ENCODE data around the gene ZNRF3.
"Not testable (repeated sequence)": the region's sequence is repeated elsewhere in the genome, so short reads cannot be mapped to it uniquely, and the experiment has no call there.

Gene ZNRF3

DNA sequence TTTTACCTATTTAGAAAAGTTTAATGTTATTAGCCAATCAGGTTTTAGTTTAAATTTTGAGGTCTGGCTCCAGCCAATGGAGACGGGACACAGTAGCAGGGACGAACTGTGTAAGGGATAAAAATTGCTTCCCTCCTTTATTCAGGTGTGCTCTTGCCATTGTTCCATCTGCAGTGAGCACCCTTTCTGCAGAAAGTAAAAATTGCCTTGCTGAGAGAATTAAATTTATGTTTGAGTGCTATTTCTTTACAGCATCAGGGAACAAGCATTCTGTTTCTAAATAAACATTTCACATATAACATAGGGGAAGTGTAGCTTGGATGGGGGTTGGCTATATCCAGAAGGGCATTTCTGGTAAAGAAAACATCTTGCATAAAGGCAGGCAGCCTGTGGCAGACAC, 36.4 kb upstream of the ZNRF3 start:
- Histone ChIP-seq H3K4me1 (ENCODE audit: insufficient read depth, insufficient read length) (no peaks in the 10 kb centered on the region), H3K36me3 (ENCODE audit: insufficient read depth, insufficient read length, low read length) (no peaks in the 10 kb centered on the region), H3K4me3 (ENCODE audit: insufficient read length, low read depth) (no peak overlapping the region), H3K27me3 (ENCODE audit: insufficient read depth, insufficient read length) (no peaks in the 10 kb centered on the region), H3K9me3 (ENCODE audit: insufficient read depth, low read length) (peaks cover 11% of the 10 kb centered on the region; the same call in 1 of the 2 replicates), H3K9ac (ENCODE audit: insufficient read length, low read depth) (no peak overlapping the region)
- no peak for DNase-seq (ENCODE audit: low read depth, low spot score)
- TF ChIP-seq SUZ12 (IDR thresholded peaks at IDR 0.05; ENCODE audit: extremely low read depth, insufficient read depth, insufficient read length): no peak
- TF ChIP-seq ZNF274 (IDR thresholded peaks at IDR 0.05; ENCODE audit: low read depth, low read length): no peak
- TF ChIP-seq YY1 (IDR thresholded peaks at IDR 0.05; ENCODE audit: insufficient read depth, insufficient read length): no peak

DNA sequence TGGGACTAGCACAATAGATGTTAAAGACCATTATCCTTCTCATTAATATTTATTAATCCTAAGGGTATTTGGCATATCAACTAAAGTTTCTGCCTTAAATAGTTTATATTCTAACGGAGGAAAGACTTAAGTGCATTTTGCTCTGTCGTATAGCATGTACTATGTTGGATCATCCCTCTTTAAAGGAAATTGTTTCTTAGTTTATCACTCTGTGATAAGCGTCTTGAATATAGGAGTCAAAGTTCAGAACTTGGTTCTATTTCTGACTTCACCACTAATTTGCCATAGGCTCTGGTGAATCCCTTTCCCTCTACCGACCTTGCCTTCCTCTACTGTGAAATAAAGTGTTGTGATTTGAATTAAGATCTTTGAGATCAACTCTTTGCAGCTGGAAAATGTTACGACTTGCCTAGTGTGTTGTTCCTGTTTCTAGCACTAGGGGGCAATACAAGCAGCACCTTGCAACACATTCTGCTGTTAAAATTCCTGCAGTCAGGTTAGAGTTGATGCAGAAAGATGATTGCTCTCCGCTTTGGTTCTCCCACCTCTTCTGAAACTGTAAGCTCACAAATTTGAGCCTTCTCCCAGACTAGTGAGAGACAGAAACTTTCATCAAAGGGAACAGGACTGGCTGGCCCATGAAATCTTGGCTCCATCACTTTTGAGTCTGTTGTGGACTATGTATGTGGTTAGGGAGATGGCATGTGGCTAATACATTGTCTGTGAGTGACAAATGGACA, 27.8 kb upstream of the ZNRF3 start:
- Histone ChIP-seq H3K4me1 (ENCODE audit: insufficient read depth, insufficient read length) (no peaks in the 10 kb centered on the region), H3K9me3 (ENCODE audit: insufficient read depth, low read length) (no peaks in the 10 kb centered on the region), H3K36me3 (ENCODE audit: insufficient read depth, insufficient read length, low read length) (no peaks in the 10 kb centered on the region), H3K4me3 (ENCODE audit: insufficient read length, low read depth) (no peak overlapping the region), H3K9ac (ENCODE audit: insufficient read length, low read depth) (no peak overlapping the region), H3K27me3 (ENCODE audit: insufficient read depth, insufficient read length) (no peaks in the 10 kb centered on the region)
- TF ChIP-seq SUZ12 (IDR thresholded peaks at IDR 0.05; ENCODE audit: extremely low read depth, insufficient read depth, insufficient read length) (no peak), YY1 (IDR thresholded peaks at IDR 0.05; ENCODE audit: insufficient read depth, insufficient read length) (no peak), ZNF274 (IDR thresholded peaks at IDR 0.05; ENCODE audit: low read depth, low read length) (no peak)
- DNase-seq (ENCODE audit: low read depth, low spot score): peak; percentile 66

DNA sequence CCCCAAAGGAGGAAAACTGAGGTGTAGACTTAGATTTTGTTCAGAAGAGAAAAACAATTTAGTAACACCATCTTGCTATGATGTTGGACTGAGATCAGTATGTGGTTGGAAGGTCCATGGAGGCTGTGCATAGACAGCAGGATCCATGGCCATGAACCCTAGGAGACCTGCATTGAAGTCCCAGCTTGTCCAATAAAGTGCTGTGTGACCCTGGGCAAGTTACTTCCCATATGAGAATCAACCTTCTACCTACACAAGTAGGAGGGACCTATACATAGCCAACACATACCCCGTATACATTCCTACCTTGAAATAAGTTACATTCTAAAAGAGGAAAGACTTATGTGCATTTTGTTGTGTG, 27.3 kb upstream of the ZNRF3 start:
- no peak overlapping the region for H3K9ac ChIP-seq (ENCODE audit: insufficient read length, low read depth)
- no peak for DNase-seq (ENCODE audit: low read depth, low spot score)
- no peaks in the 10 kb centered on the region for H3K27me3 ChIP-seq (ENCODE audit: insufficient read depth, insufficient read length)
- no peak for TF ChIP-seq ZNF274 (IDR thresholded peaks at IDR 0.05; ENCODE audit: low read depth, low read length)
- TF ChIP-seq YY1 (IDR thresholded peaks at IDR 0.05; ENCODE audit: insufficient read depth, insufficient read length): no peak
- TF ChIP-seq SUZ12 (IDR thresholded peaks at IDR 0.05; ENCODE audit: extremely low read depth, insufficient read depth, insufficient read length): no peak
- H3K4me3 ChIP-seq (ENCODE audit: insufficient read length, low read depth): no peak overlapping the region
- H3K4me1 ChIP-seq (ENCODE audit: insufficient read depth, insufficient read length): no peaks in the 10 kb centered on the region
- H3K36me3 ChIP-seq (ENCODE audit: insufficient read depth, insufficient read length, low read length): no peaks in the 10 kb centered on the region
- H3K9me3 ChIP-seq (ENCODE audit: insufficient read depth, low read length): no peaks in the 10 kb centered on the region

DNA sequence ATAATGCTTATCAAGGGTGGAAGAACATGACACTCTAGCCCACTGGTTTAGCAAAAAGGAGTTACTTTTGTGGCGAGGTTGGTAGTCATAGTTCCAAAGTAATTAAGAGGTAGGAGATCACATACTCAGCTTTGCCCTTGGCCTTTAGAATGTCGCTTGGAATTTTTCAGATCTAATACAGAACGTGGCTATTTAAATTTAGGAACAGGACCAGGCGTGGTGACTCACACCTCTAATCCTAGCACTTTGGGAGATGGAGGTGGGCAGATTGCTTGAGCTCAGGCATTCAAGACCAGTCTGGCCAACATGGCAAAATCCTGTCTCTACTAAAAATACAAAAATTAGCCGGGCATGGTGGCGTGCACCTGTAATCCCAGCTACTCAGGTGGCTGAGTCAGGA, 26.1 kb upstream of the ZNRF3 start:
- TF ChIP-seq YY1 (IDR thresholded peaks at IDR 0.05; ENCODE audit: insufficient read depth, insufficient read length) (no peak), SUZ12 (IDR thresholded peaks at IDR 0.05; ENCODE audit: extremely low read depth, insufficient read depth, insufficient read length) (no peak), ZNF274 (IDR thresholded peaks at IDR 0.05; ENCODE audit: low read depth, low read length) (no peak)
- Histone ChIP-seq H3K4me1 (ENCODE audit: insufficient read depth, insufficient read length) (no peaks in the 10 kb centered on the region), H3K36me3 (ENCODE audit: insufficient read depth, insufficient read length, low read length) (no peaks in the 10 kb centered on the region), H3K27me3 (ENCODE audit: insufficient read depth, insufficient read length) (no peaks in the 10 kb centered on the region), H3K9me3 (ENCODE audit: insufficient read depth, low read length) (no peaks in the 10 kb centered on the region), H3K9ac (ENCODE audit: insufficient read length, low read depth) (no peak overlapping the region), H3K4me3 (ENCODE audit: insufficient read length, low read depth) (no peak overlapping the region)
- DNase-seq (ENCODE audit: low read depth, low spot score): no peak

DNA sequence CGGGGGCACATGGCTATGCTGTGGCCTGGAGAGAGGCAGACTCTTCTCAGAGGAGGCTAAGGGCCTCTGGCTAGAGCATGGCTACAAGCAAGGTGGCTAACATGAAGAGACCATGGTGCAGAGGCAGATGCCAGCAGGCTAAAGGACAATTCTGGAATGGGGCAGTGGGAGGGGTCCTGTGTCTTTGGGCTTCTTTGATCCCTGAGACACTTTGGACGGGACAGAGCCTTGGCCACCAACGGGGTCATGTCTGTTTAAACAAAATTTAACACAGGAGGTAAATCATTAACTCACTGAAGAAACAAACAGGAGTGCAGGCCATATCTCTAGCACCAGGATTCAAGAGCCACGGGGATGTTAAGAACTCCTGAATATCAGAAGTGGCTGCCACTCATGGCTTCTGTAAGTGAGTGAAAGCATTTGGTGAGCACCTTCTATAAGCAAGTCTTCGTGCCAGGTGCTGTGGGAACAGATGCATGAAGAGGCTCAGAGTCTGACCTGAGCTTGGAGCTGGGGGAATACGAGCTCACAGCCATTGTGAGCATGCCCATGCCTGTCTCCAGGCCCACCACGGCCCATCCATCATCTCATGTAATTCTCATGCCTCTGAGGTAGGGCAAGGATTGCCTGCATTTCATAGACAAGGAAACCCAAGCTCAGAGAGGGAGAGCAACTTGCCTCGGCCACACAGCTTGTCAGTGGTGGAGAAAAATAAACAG, 18.3 kb upstream of the ZNRF3 start:
- Histone ChIP-seq H3K36me3 (ENCODE audit: insufficient read depth, insufficient read length, low read length) (no peaks in the 10 kb centered on the region), H3K9me3 (ENCODE audit: insufficient read depth, low read length) (no peaks in the 10 kb centered on the region), H3K27me3 (ENCODE audit: insufficient read depth, insufficient read length) (no peaks in the 10 kb centered on the region), H3K4me3 (ENCODE audit: insufficient read length, low read depth) (no peak overlapping the region), H3K4me1 (ENCODE audit: insufficient read depth, insufficient read length) (no peaks in the 10 kb centered on the region), H3K9ac (ENCODE audit: insufficient read length, low read depth) (no peak overlapping the region)
- no peak for DNase-seq (ENCODE audit: low read depth, low spot score)
- TF ChIP-seq YY1 (IDR thresholded peaks at IDR 0.05; ENCODE audit: insufficient read depth, insufficient read length) (no peak), SUZ12 (IDR thresholded peaks at IDR 0.05; ENCODE audit: extremely low read depth, insufficient read depth, insufficient read length) (no peak), ZNF274 (IDR thresholded peaks at IDR 0.05; ENCODE audit: low read depth, low read length) (no peak)

DNA sequence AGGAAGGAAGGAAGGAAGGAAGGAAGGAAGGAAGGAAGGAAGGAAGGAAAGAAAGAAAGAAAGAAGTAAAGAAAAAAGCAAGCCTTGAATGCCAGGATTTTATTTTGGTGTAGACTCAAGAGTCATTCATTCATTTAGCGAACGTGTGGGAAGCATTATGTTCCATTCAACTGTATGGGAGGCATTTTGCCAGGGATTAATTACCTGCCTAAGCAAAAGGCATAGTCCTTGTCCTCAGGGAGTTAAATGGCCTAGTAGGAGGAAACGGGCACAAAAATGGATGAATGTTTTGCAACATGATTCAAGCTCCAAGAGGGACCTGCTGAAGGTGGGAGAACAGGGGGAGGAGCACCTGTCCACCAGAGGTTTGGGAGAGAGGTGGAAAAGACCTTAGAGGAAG, 16.2 kb upstream of the ZNRF3 start:
- Histone ChIP-seq H3K9me3 (ENCODE audit: insufficient read depth, low read length) (no peaks in the 10 kb centered on the region), H3K9ac (ENCODE audit: insufficient read length, low read depth) (no peak overlapping the region), H3K4me1 (ENCODE audit: insufficient read depth, insufficient read length) (no peaks in the 10 kb centered on the region), H3K4me3 (ENCODE audit: insufficient read length, low read depth) (no peak overlapping the region), H3K36me3 (ENCODE audit: insufficient read depth, insufficient read length, low read length) (no peaks in the 10 kb centered on the region), H3K27me3 (ENCODE audit: insufficient read depth, insufficient read length) (no peaks in the 10 kb centered on the region)
- TF ChIP-seq SUZ12 (IDR thresholded peaks at IDR 0.05; ENCODE audit: extremely low read depth, insufficient read depth, insufficient read length) (no peak), YY1 (IDR thresholded peaks at IDR 0.05; ENCODE audit: insufficient read depth, insufficient read length) (no peak), ZNF274 (IDR thresholded peaks at IDR 0.05; ENCODE audit: low read depth, low read length) (no peak)
- DNase-seq (ENCODE audit: low read depth, low spot score): no peak

DNA sequence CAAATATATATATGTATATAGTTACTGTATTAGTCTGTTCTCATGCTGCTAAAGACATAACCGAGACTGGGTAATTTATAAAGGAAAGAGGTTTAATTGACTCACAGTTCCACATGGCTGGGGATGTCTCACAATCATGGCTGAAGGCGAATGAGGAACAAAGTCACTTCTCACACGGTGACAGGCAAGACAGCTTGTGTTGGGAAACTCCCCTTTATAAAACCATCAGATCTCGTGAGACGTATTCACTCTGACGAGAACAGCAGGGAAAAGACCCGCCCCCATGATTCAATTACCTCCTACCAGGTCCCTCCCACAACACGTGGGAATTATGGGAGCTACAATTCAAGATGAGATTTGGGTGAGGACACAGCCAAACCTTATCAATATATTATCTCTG, 15.0 kb upstream of the ZNRF3 start:
- H3K4me1 ChIP-seq (ENCODE audit: insufficient read depth, insufficient read length); H3K36me3 ChIP-seq (ENCODE audit: insufficient read depth, insufficient read length, low read length); H3K4me3 ChIP-seq (ENCODE audit: insufficient read length, low read depth); DNase-seq (ENCODE audit: low read depth, low spot score); H3K9me3 ChIP-seq (ENCODE audit: insufficient read depth, low read length); H3K27me3 ChIP-seq (ENCODE audit: insufficient read depth, insufficient read length); H3K9ac ChIP-seq (ENCODE audit: insufficient read length, low read depth): not testable (repeated sequence)

Data from NT2/D1 (cell line).